CMK (cell line): ENCODE measurements around the gene PACRGL.
"Not testable (repeated sequence)": the region's sequence is repeated elsewhere in the genome, so short reads cannot be mapped to it uniquely, and the experiment has no call there.

Experiments
- DNase-seq: peaks from one replicate; pipeline ENCODE4 v3.0.0-alpha.2; 2010; ENCODE audit warnings: low read depth

PACRGL gene

GRCh38 chr4:20723463-20723862 lies 23.2 kb downstream of the PACRGL start:
- DNase-seq, result no peak

GRCh38 chr4:20724915-20725314 lies 24.7 kb downstream of the PACRGL start:
- no peak for DNase-seq

- no peak for DNase-seq
Measured at GRCh38 chr4:20735931-20736330, 35.7 kb downstream of the PACRGL start.

GRCh38 chr4:20746000-20746399 lies 45.7 kb downstream of the PACRGL start:
- not testable (repeated sequence) for DNase-seq

- DNase-seq, result no peak
Measured at GRCh38 chr4:20752641-20753040, 52.4 kb downstream of the PACRGL start.

- DNase-seq, result no peak
Measured at GRCh38 chr4:20754036-20754435, 53.8 kb downstream of the PACRGL start.

- no peak for DNase-seq
Measured at GRCh38 chr4:20760053-20760452, 59.8 kb downstream of the PACRGL start.

GRCh38 chr4:20761382-20761781 lies 61.1 kb downstream of the PACRGL start:
- DNase-seq, result no peak

GRCh38 chr4:20761826-20762225 lies 61.6 kb downstream of the PACRGL start:
- DNase-seq, result no peak

GRCh38 chr4:20764366-20764992 lies 64.2 kb downstream of the PACRGL start:
- DNase-seq, result no peak

- DNase-seq, result peak; percentile 8
Measured at GRCh38 chr4:20773144-20773997, 73.1 kb downstream of the PACRGL start.

- no peak for DNase-seq
Measured at GRCh38 chr4:20778896-20779295, 78.6 kb downstream of the PACRGL start.

- DNase-seq, result not testable (repeated sequence)
Measured at GRCh38 chr4:20783134-20783533, 82.9 kb downstream of the PACRGL start.

- DNase-seq, result no peak
Measured at GRCh38 chr4:20787940-20788665, 87.8 kb downstream of the PACRGL start.
